Gastrocnemius medialis (tissue), 4 donors: ENCODE data around the gene LCNL1. TPM values are rescaled to one million over a fixed set of nuclear protein-coding genes. Genes with fewer than 3 reads are reported as not detected.

Experiments used
- ATAC-seq, 2 donors: fragments of 150-250 bp; one replicate each; pipeline ENCODE4 v1.9.1; 2016
- DNase-seq, 2 donors: peaks; one replicate each; pipeline ENCODE4 v3.0.0-alpha.2; 2019
- H3K27ac ChIP-seq, 4 donors: fragments of 200-600 bp; sonication (generic); 1 replicate in 1 of 4; 2 replicates in 3 of 4; pipeline ENCODE4 v1.5.1; 2016 to 2018; ENCODE audit warnings: mild to moderate bottlenecking in 2 of 4, moderate library complexity in 1 of 4
- H3K27me3 ChIP-seq, 3 donors: fragments of 200-600 bp; sonication (generic) in 2 of 3; 1 replicate in 1 of 3; 2 replicates in 2 of 3; pipeline versions ENCODE4 v1.5.1 to v1.6.0; 2016 to 2019; ENCODE audit warnings: mild to moderate bottlenecking in 1 of 3, moderate library complexity in 1 of 3
- H3K36me3 ChIP-seq, 2 donors: fragments of 200-600 bp; sonication (generic) in 1 of 2; one replicate each; pipeline ENCODE4 v1.5.1; 2017 to 2018
- H3K4me1 ChIP-seq, 2 donors: fragments of 200-600 bp; sonication (generic) in 1 of 2; one replicate each; pipeline ENCODE4 v1.5.1; 2016 to 2017; ENCODE audit warnings: mild to moderate bottlenecking in 2 of 2
- H3K4me3 ChIP-seq, 4 donors: fragments of 200-600 bp; sonication (generic) in 3 of 4; 1 replicate in 1 of 4; 2 replicates in 3 of 4; pipeline ENCODE4 v1.5.1; 2016 to 2019; ENCODE audit warnings: mild to moderate bottlenecking in 2 of 4
- H3K9me3 ChIP-seq, 3 donors: fragments of 200-600 bp; sonication (generic) in 2 of 3; 1 replicate in 1 of 3; 2 replicates in 2 of 3; pipeline ENCODE4 v1.5.1; 2016 to 2019
- CTCF ChIP-seq, 5 experiments: fragments of 450-650 bp in 3 of 5; fragments of 200-600 bp in 2 of 5; sonication (generic) in 2 of 5; IDR thresholded peaks in 4 of 5; conservative IDR thresholded peaks in 1 of 5; 1 replicate in 4 of 5; 2 replicates in 1 of 5; pipeline ENCODE4 v1.5.1; 2016 to 2019; ENCODE audit warnings: antibody characterized with exemption in 5 of 5, mild to moderate bottlenecking in 3 of 5, moderate library complexity in 3 of 5
- POLR2A ChIP-seq, 2 donors: fragments of 450-650 bp; IDR thresholded peaks; one replicate each; pipeline ENCODE4 v1.6.1; 2017; ENCODE audit warnings: antibody characterized with exemption in 2 of 2, mild to moderate bottlenecking in 2 of 2, moderate library complexity in 2 of 2
- in situ Hi-C, 4 donors: fragments of 200-750 bp; cut with MboI; loops; one replicate each; pipeline versions ENCODE4 v1.15.0 to v1.8.0; 2017; ENCODE audit warnings: low sequenced_read_pairs in 4 of 4
- intact Hi-C: fragments of 100-400 bp; cut with DNase I; formaldehyde crosslinking; loops from one replicate; pipeline ENCODE4 v1.15.1; 2023; ENCODE audit warnings: low total_unique reads
- total RNA-seq, 4 donors: library from RNA; depleted of rRNA; stranded (reverse); fragments of >200 nt; gene quantifications; one replicate each; pipeline versions ENCODE4 v1.1.0 to v1.2.3, GENCODE V29; 2016

The LCNL1 gene
- total RNA-seq, 4 donors from 2014 or later = 0.10 TPM; not detected in 3

- H3K27me3 ChIP-seq = no peaks in the 10 kb centered on the region
- in situ Hi-C loops (no loop called here), intact Hi-C loops (no loop called here)
- DNase-seq = no peak
- no peaks in the 10 kb centered on the region for H3K9me3 ChIP-seq
- no peak overlapping the region for H3K4me3 ChIP-seq
- ATAC-seq = no peak
- no peaks in the 10 kb centered on the region for H3K4me1 ChIP-seq
- TF ChIP-seq POLR2A (IDR thresholded peaks at IDR 0.05) (no peak), CTCF (IDR thresholded peaks at IDR 0.05 in 4 of 5, conservative IDR thresholded peaks at IDR 0.05 in 1 of 5) (no peak)
- H3K36me3 ChIP-seq = peaks cover 0 to 57% of the 10 kb centered on the region in 2 donors
- no peak overlapping the region for H3K27ac ChIP-seq
These were observed 33.6 kb downstream of the LCNL1 start for GRCh38 chr9:137016436-137016835.

GRCh38 chr9:137017071-137017470 is 34.3 kb downstream of the LCNL1 start:
- Histone ChIP-seq H3K36me3 (peaks cover 0 to 51% of the 10 kb centered on the region in 2 donors), H3K4me3 (no peak overlapping the region), H3K9me3 (no peaks in the 10 kb centered on the region), H3K4me1 (no peaks in the 10 kb centered on the region), H3K27me3 (no peaks in the 10 kb centered on the region), H3K27ac (no peak overlapping the region)
- TF ChIP-seq CTCF (IDR thresholded peaks at IDR 0.05 in 4 of 5, conservative IDR thresholded peaks at IDR 0.05 in 1 of 5) = no peak
- no peak for TF ChIP-seq POLR2A (IDR thresholded peaks at IDR 0.05)
- intact Hi-C loops = no loop called here
- ATAC-seq (no peak), DNase-seq (no peak)
- in situ Hi-C loops = no loop called here

GRCh38 chr9:137017791-137018497 is 35.2 kb downstream of the LCNL1 start:
- H3K4me3 ChIP-seq = no peak overlapping the region
- intact Hi-C loops (no loop called here), in situ Hi-C loops (no loop called here)
- TF ChIP-seq CTCF (IDR thresholded peaks at IDR 0.05 in 4 of 5, conservative IDR thresholded peaks at IDR 0.05 in 1 of 5) (no peak), POLR2A (IDR thresholded peaks at IDR 0.05) (no peak)
- H3K27ac ChIP-seq = no peak overlapping the region
- peaks cover 0 to 47% of the 10 kb centered on the region in 2 donors for H3K36me3 ChIP-seq
- H3K27me3 ChIP-seq = no peaks in the 10 kb centered on the region
- DNase-seq = no peak
- H3K4me1 ChIP-seq = no peaks in the 10 kb centered on the region
- no peaks in the 10 kb centered on the region for H3K9me3 ChIP-seq
- no peak for ATAC-seq

GRCh38 chr9:137018761-137019559 is 36.2 kb downstream of the LCNL1 start:
- Histone ChIP-seq H3K36me3 (peaks cover 0 to 40% of the 10 kb centered on the region in 2 donors), H3K9me3 (no peaks in the 10 kb centered on the region), H3K4me1 (no peaks in the 10 kb centered on the region), H3K27me3 (no peaks in the 10 kb centered on the region), H3K27ac (no peak overlapping the region), H3K4me3 (no peak overlapping the region)
- intact Hi-C loops (no loop called here), in situ Hi-C loops (no loop called here)
- DNase-seq (no peak), ATAC-seq (no peak)
- TF ChIP-seq POLR2A (IDR thresholded peaks at IDR 0.05) (no peak), CTCF (IDR thresholded peaks at IDR 0.05 in 4 of 5, conservative IDR thresholded peaks at IDR 0.05 in 1 of 5) (no peak)
